Measurements from ENCODE around the gene SMIM35.

DNA sequence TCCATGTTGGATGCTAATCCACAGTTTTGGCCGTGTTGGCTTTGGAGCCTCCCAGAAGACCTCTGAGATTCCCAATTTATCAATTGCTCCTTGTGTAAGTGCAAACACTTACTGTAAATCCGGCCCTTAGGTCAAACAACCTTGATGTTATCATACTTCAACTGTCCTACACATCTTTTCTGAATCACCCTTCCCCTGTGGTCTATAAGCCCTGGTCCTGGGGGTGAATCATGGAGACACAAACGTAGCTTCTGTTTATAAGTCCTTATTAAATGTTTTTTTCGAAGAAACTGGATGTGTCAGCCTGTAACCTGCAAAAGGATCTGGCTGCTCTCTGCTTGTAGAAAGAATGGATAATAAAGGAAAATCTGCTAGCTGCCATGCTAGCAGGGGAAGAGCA is 102.3 kb downstream of the SMIM35 start:
- TF ChIP-seq POLR2A (IDR thresholded peaks at IDR 0.05): no peak
- TF ChIP-seq, protein P1, sequence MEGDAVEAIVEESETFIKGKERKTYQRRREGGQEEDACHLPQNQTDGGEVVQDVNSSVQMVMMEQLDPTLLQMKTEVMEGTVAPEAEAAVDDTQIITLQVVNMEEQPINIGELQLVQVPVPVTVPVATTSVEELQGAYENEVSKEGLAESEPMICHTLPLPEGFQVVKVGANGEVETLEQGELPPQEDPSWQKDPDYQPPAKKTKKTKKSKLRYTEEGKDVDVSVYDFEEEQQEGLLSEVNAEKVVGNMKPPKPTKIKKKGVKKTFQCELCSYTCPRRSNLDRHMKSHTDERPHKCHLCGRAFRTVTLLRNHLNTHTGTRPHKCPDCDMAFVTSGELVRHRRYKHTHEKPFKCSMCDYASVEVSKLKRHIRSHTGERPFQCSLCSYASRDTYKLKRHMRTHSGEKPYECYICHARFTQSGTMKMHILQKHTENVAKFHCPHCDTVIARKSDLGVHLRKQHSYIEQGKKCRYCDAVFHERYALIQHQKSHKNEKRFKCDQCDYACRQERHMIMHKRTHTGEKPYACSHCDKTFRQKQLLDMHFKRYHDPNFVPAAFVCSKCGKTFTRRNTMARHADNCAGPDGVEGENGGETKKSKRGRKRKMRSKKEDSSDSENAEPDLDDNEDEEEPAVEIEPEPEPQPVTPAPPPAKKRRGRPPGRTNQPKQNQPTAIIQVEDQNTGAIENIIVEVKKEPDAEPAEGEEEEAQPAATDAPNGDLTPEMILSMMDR (IDR thresholded peaks at IDR 0.05): no peak

All from transverse colon (tissue), 3 donors.